ENCODE measurements around the gene PLXNA4.
A peak's percentile ranks its signal among the peaks of the same experiment; 100 is the strongest.

The PLXNA4 gene

GRCh38 chr7:132311733-132312132 lies 264.5 kb downstream of the PLXNA4 start:
- peak; percentile 27 for DNase-seq

GRCh38 chr7:132309102-132309805 lies 267.0 kb downstream of the PLXNA4 start:
- DNase-seq: no peak

- no peak for DNase-seq
Measured at GRCh38 chr7:132307465-132307864, 268.8 kb downstream of the PLXNA4 start.

GRCh38 chr7:132300599-132301277 lies 275.5 kb downstream of the PLXNA4 start:
- no peak for DNase-seq

- peak; percentile 87 for DNase-seq
Measured at GRCh38 chr7:132298790-132299189, 277.5 kb downstream of the PLXNA4 start.

- no peak for DNase-seq
Measured at GRCh38 chr7:132296820-132297219, 279.4 kb downstream of the PLXNA4 start.

GRCh38 chr7:132295175-132295574 lies 281.1 kb downstream of the PLXNA4 start:
- peak; percentile 41 for DNase-seq

GRCh38 chr7:132292803-132293202 lies 283.5 kb downstream of the PLXNA4 start:
- peak; percentile 40 for DNase-seq

GRCh38 chr7:132291481-132291880 lies 284.8 kb downstream of the PLXNA4 start:
- peak; percentile 13 for DNase-seq

- DNase-seq: no peak
Measured at GRCh38 chr7:132290021-132290420, 286.2 kb downstream of the PLXNA4 start.

GRCh38 chr7:132286836-132287235 lies 289.4 kb downstream of the PLXNA4 start:
- DNase-seq: no peak

- DNase-seq: no peak
Measured at GRCh38 chr7:132280335-132280734, 295.9 kb downstream of the PLXNA4 start.

- DNase-seq: peak; percentile 11
Measured at GRCh38 chr7:132279718-132280117, 296.6 kb downstream of the PLXNA4 start.

- DNase-seq: peak; percentile 79
Measured at GRCh38 chr7:132276976-132277725, 299.1 kb downstream of the PLXNA4 start.

- DNase-seq: no peak
Measured at GRCh38 chr7:132276234-132276630, 300.0 kb downstream of the PLXNA4 start.

GRCh38 chr7:132275416-132276233 lies 300.6 kb downstream of the PLXNA4 start:
- no peak for DNase-seq

GRCh38 chr7:132272763-132273371 lies 303.4 kb downstream of the PLXNA4 start:
- no peak for DNase-seq

- DNase-seq: peak; percentile 22
Measured at GRCh38 chr7:132270517-132270916, 305.8 kb downstream of the PLXNA4 start.

- DNase-seq: no peak
Measured at GRCh38 chr7:132269718-132270117, 306.6 kb downstream of the PLXNA4 start.

GRCh38 chr7:132263151-132263550 lies 313.1 kb downstream of the PLXNA4 start:
- no peak for DNase-seq

GRCh38 chr7:132262160-132262470 lies 314.2 kb downstream of the PLXNA4 start:
- DNase-seq: no peak
